ENCODE data around the gene RHOBTB1. TPM values are rescaled to one million over a fixed set of nuclear protein-coding genes. Genes with fewer than 3 reads are reported as not detected.

RHOBTB1 gene
- total and polyA plus RNA-seq, 9 of the 15 experiments (the other 6 are each of a cell fraction or from before 2014, with no cell fraction given) = 1.7 to 11.7 (median 9.3) TPM

GRCh38 chr10:60977161-60978122 lies 33.5 kb upstream of the RHOBTB1 start:
- Histone ChIP-seq H3K9me3 (replicated peaks; ENCODE audit: control insufficient read depth, insufficient read depth, low read depth, low read length) (no peaks in the 10 kb centered on the region), H3K4me1 (replicated peaks in 1 of 2; ENCODE audit: control insufficient read depth in 2 of 2, insufficient read depth in 2 of 2, low read length in 2 of 2) (peaks cover 14 to 59% of the 10 kb centered on the region in 2 experiments), H3K27me3 (ENCODE audit: control insufficient read depth in 2 of 2, insufficient read depth in 2 of 2, low read length in 2 of 2) (no peaks in the 10 kb centered on the region), H4K20me1 (replicated peaks; ENCODE audit: control insufficient read depth, insufficient read depth, low read length) (no peaks in the 10 kb centered on the region), H3K4me2 (ENCODE audit: insufficient read depth, low read length) (no peak overlapping the region), H3K9me1 (ENCODE audit: control insufficient read depth, insufficient read depth, low read length) (no peaks in the 10 kb centered on the region), H3K79me2 (ENCODE audit: control insufficient read depth, insufficient read depth, low read length) (no peaks in the 10 kb centered on the region), H2AFZ (ENCODE audit: low read depth, low read length) (peak overlapping the region; percentile 49; the same call in 1 of the 2 replicates), H3K36me3 (ENCODE audit: control insufficient read depth, insufficient read depth, low read length) (no peaks in the 10 kb centered on the region), H3K4me3 (no peak overlapping the region), H3K9ac (ENCODE audit: insufficient read depth in 1 of 2, low read depth in 2 of 2, low read length in 2 of 2) (peak overlapping the region in 1 of 2 experiments; percentile 50; a peak in 1 of 4 replicates), H3K27ac (ENCODE audit: extremely low read depth, low read depth, low read length) (peak overlapping the region; percentile 77; the same call in 2 of the 3 replicates)
- BruUV-seq (replicated peaks) = no TSS peak
- FAIRE-seq = no peak
- intact Hi-C loops (cut with micrococcal nuclease) (loop anchor here (5.0 kb wide), 1 partner anchor 790 kb away; no protein-coding TSS in a partner anchor), in situ Hi-C loops (cut with MboI) (no loop called here)
- ChIA-PET POLR2A (interaction anchor here (0.7 to 2.2 kb wide), 8 partner anchors 10 to 199 kb away, joined by 3 to 8 read pairs (median 4); partner anchors contain the start of gene CDK1), CTCF (ENCODE audit: low intra/inter-chr PET ratio) (no interaction called here)
- DNase-seq (ENCODE audit: extremely low read depth in 1 of 4, low spot score in 3 of 4) = no peak
- 46% methylated on average over 2 of the region's 2 CpGs for WGBS (ENCODE audit: insufficient coverage, low coverage, missing lambda C conversion rate)
- no peak for ATAC-seq
- TF ChIP-seq, protein P1, sequence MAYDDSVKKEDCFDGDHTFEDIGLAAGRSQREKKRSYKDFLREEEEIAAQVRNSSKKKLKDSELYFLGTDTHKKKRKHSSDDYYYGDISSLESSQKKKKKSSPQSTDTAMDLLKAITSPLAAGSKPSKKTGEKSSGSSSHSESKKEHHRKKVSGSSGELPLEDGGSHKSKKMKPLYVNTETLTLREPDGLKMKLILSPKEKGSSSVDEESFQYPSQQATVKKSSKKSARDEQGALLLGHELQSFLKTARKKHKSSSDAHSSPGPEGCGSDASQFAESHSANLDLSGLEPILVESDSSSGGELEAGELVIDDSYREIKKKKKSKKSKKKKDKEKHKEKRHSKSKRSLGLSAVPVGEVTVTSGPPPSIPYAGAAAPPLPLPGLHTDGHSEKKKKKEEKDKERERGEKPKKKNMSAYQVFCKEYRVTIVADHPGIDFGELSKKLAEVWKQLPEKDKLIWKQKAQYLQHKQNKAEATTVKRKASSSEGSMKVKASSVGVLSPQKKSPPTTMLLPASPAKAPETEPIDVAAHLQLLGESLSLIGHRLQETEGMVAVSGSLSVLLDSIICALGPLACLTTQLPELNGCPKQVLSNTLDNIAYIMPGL (CRISPR knock-in tag; IDR thresholded peaks at IDR 0.05) = no peak
- TF ChIP-seq ZNF24 (IDR thresholded peaks at IDR 0.05) (peak; percentile 81), SOX6 (IDR thresholded peaks at IDR 0.05) (0 out of 2 replicates have a peak, but pooled peaks have one; percentile 14), ZNF586 (CRISPR knock-in tag; conservative IDR thresholded peaks at IDR 0.05) (no peak), NFATC3 (IDR thresholded peaks at IDR 0.05) (no peak), ZHX1 (conservative IDR thresholded peaks at IDR 0.05; ENCODE audit: low read length) (no peak), MITF (IDR thresholded peaks at IDR 0.05) (no peak), NFYB (IDR thresholded peaks at IDR 0.05; ENCODE audit: extremely low read depth, insufficient read length) (no peak)
- TF ChIP-seq, protein P2, sequence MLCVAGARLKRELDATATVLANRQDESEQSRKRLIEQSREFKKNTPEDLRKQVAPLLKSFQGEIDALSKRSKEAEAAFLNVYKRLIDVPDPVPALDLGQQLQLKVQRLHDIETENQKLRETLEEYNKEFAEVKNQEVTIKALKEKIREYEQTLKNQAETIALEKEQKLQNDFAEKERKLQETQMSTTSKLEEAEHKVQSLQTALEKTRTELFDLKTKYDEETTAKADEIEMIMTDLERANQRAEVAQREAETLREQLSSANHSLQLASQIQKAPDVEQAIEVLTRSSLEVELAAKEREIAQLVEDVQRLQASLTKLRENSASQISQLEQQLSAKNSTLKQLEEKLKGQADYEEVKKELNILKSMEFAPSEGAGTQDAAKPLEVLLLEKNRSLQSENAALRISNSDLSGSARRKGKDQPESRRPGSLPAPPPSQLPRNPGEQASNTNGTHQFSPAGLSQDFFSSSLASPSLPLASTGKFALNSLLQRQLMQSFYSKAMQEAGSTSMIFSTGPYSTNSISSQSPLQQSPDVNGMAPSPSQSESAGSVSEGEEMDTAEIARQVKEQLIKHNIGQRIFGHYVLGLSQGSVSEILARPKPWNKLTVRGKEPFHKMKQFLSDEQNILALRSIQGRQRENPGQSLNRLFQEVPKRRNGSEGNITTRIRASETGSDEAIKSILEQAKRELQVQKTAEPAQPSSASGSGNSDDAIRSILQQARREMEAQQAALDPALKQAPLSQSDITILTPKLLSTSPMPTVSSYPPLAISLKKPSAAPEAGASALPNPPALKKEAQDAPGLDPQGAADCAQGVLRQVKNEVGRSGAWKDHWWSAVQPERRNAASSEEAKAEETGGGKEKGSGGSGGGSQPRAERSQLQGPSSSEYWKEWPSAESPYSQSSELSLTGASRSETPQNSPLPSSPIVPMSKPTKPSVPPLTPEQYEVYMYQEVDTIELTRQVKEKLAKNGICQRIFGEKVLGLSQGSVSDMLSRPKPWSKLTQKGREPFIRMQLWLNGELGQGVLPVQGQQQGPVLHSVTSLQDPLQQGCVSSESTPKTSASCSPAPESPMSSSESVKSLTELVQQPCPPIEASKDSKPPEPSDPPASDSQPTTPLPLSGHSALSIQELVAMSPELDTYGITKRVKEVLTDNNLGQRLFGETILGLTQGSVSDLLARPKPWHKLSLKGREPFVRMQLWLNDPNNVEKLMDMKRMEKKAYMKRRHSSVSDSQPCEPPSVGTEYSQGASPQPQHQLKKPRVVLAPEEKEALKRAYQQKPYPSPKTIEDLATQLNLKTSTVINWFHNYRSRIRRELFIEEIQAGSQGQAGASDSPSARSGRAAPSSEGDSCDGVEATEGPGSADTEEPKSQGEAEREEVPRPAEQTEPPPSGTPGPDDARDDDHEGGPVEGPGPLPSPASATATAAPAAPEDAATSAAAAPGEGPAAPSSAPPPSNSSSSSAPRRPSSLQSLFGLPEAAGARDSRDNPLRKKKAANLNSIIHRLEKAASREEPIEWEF (CRISPR knock-in tag; IDR thresholded peaks at IDR 0.05) = peak; percentile 73; the same call in 1 of the 2 replicates

All from K562 (cell line).